ENCODE results near the gene C21orf58.

C21orf58 gene

GRCh38 chr21:46252840-46253239 lies 70.8 kb downstream of the C21orf58 start:
- DNase-seq = no peak

All from DMS79 treated with DMSO at 0.1 percent for 48 hours (cell line).